ENCODE results near the gene IP6K1.

The IP6K1 gene

DNA sequence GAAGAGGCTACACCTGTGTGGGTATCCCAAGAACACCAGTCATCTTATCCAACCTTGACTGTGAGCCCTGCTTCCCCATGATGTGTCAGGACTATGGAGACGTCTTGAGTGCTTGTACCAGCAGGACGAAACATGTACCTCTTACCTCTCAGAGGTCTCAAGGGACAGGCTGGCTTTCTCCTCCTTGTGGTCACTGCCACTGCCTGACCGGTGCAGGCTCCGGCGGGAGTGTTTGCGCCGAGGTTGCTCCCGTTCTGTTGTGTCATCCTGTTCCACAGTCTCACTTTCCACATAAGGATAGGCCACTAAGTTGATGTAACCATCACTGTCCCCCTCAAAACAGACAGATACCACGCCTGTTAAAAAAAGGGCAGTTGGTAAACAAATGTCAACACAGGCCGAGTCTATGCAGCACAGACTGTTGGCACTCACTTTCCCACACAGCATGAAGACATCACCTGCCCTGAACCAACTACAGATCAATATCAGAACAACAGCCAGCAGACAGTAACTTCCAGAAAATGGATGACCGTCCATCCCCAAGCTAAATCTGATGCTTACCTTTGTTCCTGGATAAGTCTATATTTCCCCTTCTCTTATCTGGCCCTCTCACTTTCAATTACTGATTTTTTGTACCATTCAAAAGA is 48.2 kb downstream of the IP6K1 start:
- WGBS (ENCODE audit: insufficient coverage): 96% methylated on average over 11 of the region's 11 CpGs
- no peaks in the 10 kb centered on the region for H3K4me1 ChIP-seq (ENCODE audit: control extremely low read depth in 1 of 4, control insufficient read depth in 4 of 4, insufficient read depth in 4 of 4, low read length in 3 of 4)
- H3K9me3 ChIP-seq (ENCODE audit: control extremely low read depth in 1 of 5, control insufficient read depth in 4 of 5, insufficient read depth in 2 of 5, low read depth in 1 of 5, low read length in 4 of 5): no peaks in the 10 kb centered on the region
- no peak overlapping the region for H3K4me3 ChIP-seq (ENCODE audit: control insufficient read depth in 1 of 7, extremely low read depth in 1 of 7, insufficient read depth in 4 of 7, low read depth in 2 of 7, low read length in 6 of 7)
- H3K27ac ChIP-seq (ENCODE audit: insufficient read depth in 1 of 2, low read depth in 1 of 2, low read length in 2 of 2, poor library complexity in 1 of 2, severe bottlenecking in 2 of 2): no peak overlapping the region
- CTCF ChIA-PET: no interaction called here
- DNase-seq: no peak
- POLR2A ChIA-PET: interaction anchor here (0.7 kb wide), 1 partner anchor 26 kb away, joined by 3 read pairs; no protein-coding TSS in a partner anchor
- H3K27me3 ChIP-seq (replicated peaks in 2 of 5; ENCODE audit: control insufficient read depth in 4 of 5, insufficient read depth in 5 of 5, low read length in 4 of 5): no peaks in the 10 kb centered on the region
- H3K36me3 ChIP-seq (ENCODE audit: control insufficient read depth in 4 of 4, insufficient read depth in 4 of 4, low read length in 3 of 4): peaks cover 10 to 59% (median 34%) of the 10 kb centered on the region in 4 experiments

DNA sequence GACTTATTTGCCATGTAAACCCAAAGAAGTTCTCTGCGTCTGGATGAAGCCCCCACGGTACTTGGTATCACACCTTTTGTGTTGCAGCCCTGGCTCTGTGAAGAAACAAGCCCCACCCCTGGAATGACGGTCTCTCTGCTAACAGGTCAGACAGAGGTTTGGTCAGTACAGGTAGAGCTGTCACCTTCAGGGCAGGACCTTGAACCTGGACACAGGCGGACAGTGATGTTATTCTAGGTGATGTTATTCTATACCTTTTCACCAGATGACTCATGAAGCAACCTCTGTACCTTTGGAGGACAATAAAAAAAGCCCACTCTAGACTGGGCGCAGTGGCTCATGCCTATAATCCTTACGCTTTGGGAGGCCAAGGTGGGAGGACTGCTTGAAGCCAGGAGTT is 51.6 kb downstream of the IP6K1 start:
- Histone ChIP-seq H3K27ac (ENCODE audit: insufficient read depth in 1 of 2, low read depth in 1 of 2, low read length in 2 of 2, poor library complexity in 1 of 2, severe bottlenecking in 2 of 2) (no peak overlapping the region), H3K9me3 (ENCODE audit: control extremely low read depth in 1 of 5, control insufficient read depth in 4 of 5, insufficient read depth in 2 of 5, low read depth in 1 of 5, low read length in 4 of 5) (no peaks in the 10 kb centered on the region), H3K4me3 (ENCODE audit: control insufficient read depth in 1 of 7, extremely low read depth in 1 of 7, insufficient read depth in 4 of 7, low read depth in 2 of 7, low read length in 6 of 7) (no peak overlapping the region), H3K36me3 (ENCODE audit: control insufficient read depth in 4 of 4, insufficient read depth in 4 of 4, low read length in 3 of 4) (peaks cover 17 to 77% (median 49%) of the 10 kb centered on the region in 4 experiments), H3K27me3 (replicated peaks in 2 of 5; ENCODE audit: control insufficient read depth in 4 of 5, insufficient read depth in 5 of 5, low read length in 4 of 5) (no peaks in the 10 kb centered on the region), H3K4me1 (ENCODE audit: control extremely low read depth in 1 of 4, control insufficient read depth in 4 of 4, insufficient read depth in 4 of 4, low read length in 3 of 4) (no peaks in the 10 kb centered on the region)
- POLR2A ChIA-PET: no interaction called here
- DNase-seq: no peak
- CTCF ChIA-PET: interaction anchor here (1.2 to 1.4 kb wide), 2 partner anchors 13 to 107 kb away, joined by 3 read pairs; no protein-coding TSS in a partner anchor
- WGBS (ENCODE audit: insufficient coverage): 100% methylated on average over 4 of the region's 6 CpGs

DNA sequence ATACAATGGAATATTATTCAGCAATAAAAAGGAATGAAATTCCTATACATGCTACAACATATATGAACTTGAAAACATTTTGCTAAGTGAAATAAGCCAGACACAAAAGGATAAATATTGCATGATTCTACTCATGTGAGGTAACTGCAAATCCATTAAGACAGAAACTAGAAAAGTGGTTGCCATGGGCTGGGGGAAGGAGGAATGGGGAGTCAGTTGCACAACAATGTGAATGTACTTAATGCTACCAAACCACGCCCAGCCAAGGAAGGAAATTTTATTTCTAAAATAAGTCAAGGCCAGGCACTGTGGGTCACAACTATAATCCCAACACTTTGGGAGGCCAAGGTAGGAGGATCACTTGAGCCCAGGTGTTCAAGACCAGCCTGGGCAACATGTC is 52.8 kb downstream of the IP6K1 start:
- POLR2A ChIA-PET: no interaction called here
- Histone ChIP-seq H3K27me3 (replicated peaks in 2 of 5; ENCODE audit: control insufficient read depth in 4 of 5, insufficient read depth in 5 of 5, low read length in 4 of 5) (no peaks in the 10 kb centered on the region), H3K4me1 (ENCODE audit: control extremely low read depth in 1 of 4, control insufficient read depth in 4 of 4, insufficient read depth in 4 of 4, low read length in 3 of 4) (no peaks in the 10 kb centered on the region), H3K9me3 (ENCODE audit: control extremely low read depth in 1 of 5, control insufficient read depth in 4 of 5, insufficient read depth in 2 of 5, low read depth in 1 of 5, low read length in 4 of 5) (no peaks in the 10 kb centered on the region), H3K27ac (ENCODE audit: insufficient read depth in 1 of 2, low read depth in 1 of 2, low read length in 2 of 2, poor library complexity in 1 of 2, severe bottlenecking in 2 of 2) (no peak overlapping the region), H3K4me3 (ENCODE audit: control insufficient read depth in 1 of 7, extremely low read depth in 1 of 7, insufficient read depth in 4 of 7, low read depth in 2 of 7, low read length in 6 of 7) (no peak overlapping the region), H3K36me3 (ENCODE audit: control insufficient read depth in 4 of 4, insufficient read depth in 4 of 4, low read length in 3 of 4) (peaks cover 17 to 78% (median 48%) of the 10 kb centered on the region in 4 experiments)
- CTCF ChIA-PET: interaction anchor here (1.4 kb wide), 1 partner anchor 108 kb away, joined by 3 read pairs; no protein-coding TSS in a partner anchor
- 100% methylated on average over 1 of the region's 1 CpG for WGBS (ENCODE audit: insufficient coverage)
- no peak for DNase-seq

DNA sequence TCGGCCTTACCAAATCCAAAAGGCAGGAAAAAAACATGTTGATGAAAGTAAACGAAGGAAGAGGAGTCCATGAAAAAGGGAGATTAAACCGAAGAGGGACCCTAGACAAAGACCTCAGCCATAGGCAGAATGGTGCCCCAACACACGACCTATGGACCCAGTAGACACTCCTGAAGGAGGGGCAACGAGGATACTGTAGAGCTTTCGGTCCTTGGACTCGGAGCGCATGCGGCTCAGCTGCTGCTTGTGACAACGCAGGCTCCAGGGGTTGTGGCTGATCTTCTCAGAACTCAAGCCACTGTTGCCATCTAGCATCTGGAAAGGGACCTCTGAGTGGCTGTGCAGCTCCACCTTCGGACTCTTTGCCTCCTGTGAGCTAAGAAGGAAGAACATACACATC is 53.7 kb downstream of the IP6K1 start:
- ChIA-PET POLR2A (no interaction called here), CTCF (interaction anchor here (1.0 kb wide), 1 partner anchor 10 kb away, joined by 3 read pairs; no protein-coding TSS in a partner anchor)
- peaks cover 16 to 77% (median 48%) of the 10 kb centered on the region in 4 experiments for H3K36me3 ChIP-seq (ENCODE audit: control insufficient read depth in 4 of 4, insufficient read depth in 4 of 4, low read length in 3 of 4)
- 94% methylated on average over 10 of the region's 11 CpGs for WGBS (ENCODE audit: insufficient coverage)
- no peaks in the 10 kb centered on the region for H3K4me1 ChIP-seq (ENCODE audit: control extremely low read depth in 1 of 4, control insufficient read depth in 4 of 4, insufficient read depth in 4 of 4, low read length in 3 of 4)
- no peak overlapping the region for H3K27ac ChIP-seq (ENCODE audit: insufficient read depth in 1 of 2, low read depth in 1 of 2, low read length in 2 of 2, poor library complexity in 1 of 2, severe bottlenecking in 2 of 2)
- H3K9me3 ChIP-seq (ENCODE audit: control extremely low read depth in 1 of 5, control insufficient read depth in 4 of 5, insufficient read depth in 2 of 5, low read depth in 1 of 5, low read length in 4 of 5): no peaks in the 10 kb centered on the region
- H3K27me3 ChIP-seq (replicated peaks in 2 of 5; ENCODE audit: control insufficient read depth in 4 of 5, insufficient read depth in 5 of 5, low read length in 4 of 5): no peaks in the 10 kb centered on the region
- no peak for DNase-seq
- no peak overlapping the region for H3K4me3 ChIP-seq (ENCODE audit: control insufficient read depth in 1 of 7, extremely low read depth in 1 of 7, insufficient read depth in 4 of 7, low read depth in 2 of 7, low read length in 6 of 7)

DNA sequence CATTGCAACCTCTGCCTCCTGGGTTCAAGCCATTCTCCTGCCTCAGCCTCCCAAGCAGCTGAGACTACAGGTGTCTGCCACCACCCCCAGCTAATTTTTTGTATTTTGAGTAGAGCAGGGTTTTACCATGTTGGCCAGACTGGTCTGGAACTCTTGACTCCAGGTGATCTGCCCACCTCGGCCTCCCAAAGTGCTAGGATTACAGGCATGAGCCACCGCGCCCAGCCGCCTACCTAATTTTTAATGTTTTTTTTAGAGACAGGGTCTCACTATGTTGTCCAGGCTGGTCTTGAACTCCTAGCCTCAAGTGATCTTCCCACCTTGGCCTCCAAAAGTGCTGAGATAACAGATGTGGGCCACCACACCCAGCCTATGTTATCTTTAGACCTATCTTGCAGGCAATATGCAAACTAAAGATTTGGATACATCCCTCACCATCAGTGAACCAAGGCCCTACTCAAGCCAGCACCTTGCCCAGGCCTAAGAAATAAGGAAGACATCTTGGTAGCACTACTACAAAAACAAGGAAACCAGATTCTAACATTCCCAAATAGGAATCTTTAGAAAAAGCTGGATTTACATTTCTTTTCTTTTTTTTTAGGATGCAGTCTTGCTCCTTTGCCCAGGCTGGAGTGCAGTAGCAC is 56.3 kb downstream of the IP6K1 start:
- CTCF ChIA-PET: interaction anchor here (1.6 kb wide), 1 partner anchor 10 kb away, joined by 7 read pairs; the partner anchor contains the start of gene AMIGO3
- Histone ChIP-seq H3K4me1 (ENCODE audit: control extremely low read depth in 1 of 4, control insufficient read depth in 4 of 4, insufficient read depth in 4 of 4, low read length in 3 of 4) (peaks cover 0 to 2% (median under 1%) of the 10 kb centered on the region in 4 experiments), H3K9me3 (ENCODE audit: control extremely low read depth in 1 of 5, control insufficient read depth in 4 of 5, insufficient read depth in 2 of 5, low read depth in 1 of 5, low read length in 4 of 5) (no peaks in the 10 kb centered on the region), H3K4me3 (ENCODE audit: control insufficient read depth in 1 of 7, extremely low read depth in 1 of 7, insufficient read depth in 4 of 7, low read depth in 2 of 7, low read length in 6 of 7) (no peak overlapping the region), H3K27me3 (replicated peaks in 2 of 5; ENCODE audit: control insufficient read depth in 4 of 5, insufficient read depth in 5 of 5, low read length in 4 of 5) (no peaks in the 10 kb centered on the region), H3K36me3 (ENCODE audit: control insufficient read depth in 4 of 4, insufficient read depth in 4 of 4, low read length in 3 of 4) (peaks cover 12 to 80% (median 55%) of the 10 kb centered on the region in 4 experiments), H3K27ac (ENCODE audit: insufficient read depth in 1 of 2, low read depth in 1 of 2, low read length in 2 of 2, poor library complexity in 1 of 2, severe bottlenecking in 2 of 2) (no peak overlapping the region)
- 100% methylated on average over 4 of the region's 4 CpGs for WGBS (ENCODE audit: insufficient coverage)
- POLR2A ChIA-PET: no interaction called here
- DNase-seq: no peak

DNA sequence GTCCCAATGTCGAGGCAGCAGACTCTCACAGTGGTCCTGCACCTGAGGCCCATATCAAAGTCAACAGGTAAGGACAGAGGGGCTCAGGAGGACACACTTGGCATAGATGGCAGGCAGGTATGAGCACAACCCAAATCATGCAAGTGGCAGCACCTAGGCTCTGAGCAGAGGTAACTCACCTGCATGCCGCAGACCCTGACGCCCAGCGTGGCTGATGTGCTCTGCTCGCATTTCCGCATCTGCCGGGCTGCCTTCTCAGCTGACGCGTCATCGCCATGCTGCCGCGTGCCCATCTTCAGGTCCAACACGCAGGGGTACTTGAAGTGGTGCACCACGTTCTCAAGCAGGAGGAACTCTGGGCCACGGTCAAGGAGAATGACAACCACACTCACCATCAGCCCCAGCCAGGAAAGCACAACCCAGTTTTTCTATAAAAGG is 58.4 kb downstream of the IP6K1 start:
- Histone ChIP-seq H3K4me3 (ENCODE audit: control insufficient read depth in 1 of 7, extremely low read depth in 1 of 7, insufficient read depth in 4 of 7, low read depth in 2 of 7, low read length in 6 of 7) (no peak overlapping the region), H3K36me3 (ENCODE audit: control insufficient read depth in 4 of 4, insufficient read depth in 4 of 4, low read length in 3 of 4) (peaks cover 10 to 62% (median 46%) of the 10 kb centered on the region in 4 experiments), H3K9me3 (ENCODE audit: control extremely low read depth in 1 of 5, control insufficient read depth in 4 of 5, insufficient read depth in 2 of 5, low read depth in 1 of 5, low read length in 4 of 5) (no peaks in the 10 kb centered on the region), H3K27ac (ENCODE audit: insufficient read depth in 1 of 2, low read depth in 1 of 2, low read length in 2 of 2, poor library complexity in 1 of 2, severe bottlenecking in 2 of 2) (no peak overlapping the region), H3K27me3 (replicated peaks in 2 of 5; ENCODE audit: control insufficient read depth in 4 of 5, insufficient read depth in 5 of 5, low read length in 4 of 5) (no peaks in the 10 kb centered on the region), H3K4me1 (ENCODE audit: control extremely low read depth in 1 of 4, control insufficient read depth in 4 of 4, insufficient read depth in 4 of 4, low read length in 3 of 4) (peaks cover 0 to 19% (median 15%) of the 10 kb centered on the region in 4 experiments)
- WGBS (ENCODE audit: insufficient coverage): 96% methylated on average over 10 of the region's 15 CpGs
- ChIA-PET POLR2A (no interaction called here), CTCF (no interaction called here)
- no peak for DNase-seq
